GM19463 (cell line): ENCODE data around the gene OR5V1.
"Not testable (repeated sequence)": the region's sequence is repeated elsewhere in the genome, so short reads cannot be mapped to it uniquely, and the experiment has no call there.

Experiments used
- ATAC-seq: cut with Tn5 transposase; IDR thresholded peaks from one replicate; pipeline ENCODE4 v1.9.1; 2021; ENCODE audit warnings: mild to moderate bottlenecking, moderate library complexity; ENCODE audit not compliant: unreplicated experiment

Gene OR5V1

DNA sequence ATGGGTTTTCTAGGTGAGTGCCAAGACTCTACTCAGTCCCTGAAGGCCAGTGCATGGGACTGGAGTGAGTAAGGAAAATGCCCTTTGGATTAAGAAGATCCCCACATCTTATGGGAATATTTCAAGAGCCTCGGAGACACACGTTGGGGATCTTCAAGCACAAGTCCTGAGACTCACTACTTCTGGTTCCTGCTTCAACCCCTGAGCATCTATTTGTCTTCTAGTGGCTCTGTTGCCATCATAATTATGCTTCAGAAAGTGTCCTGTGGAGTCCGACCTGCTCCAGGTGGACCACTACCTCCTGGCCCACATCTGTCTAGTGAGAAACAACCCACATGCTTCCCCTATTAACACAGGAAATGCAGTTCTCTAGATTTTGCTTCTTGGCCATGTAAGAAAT is at the start of gene OR5V1:
TSS of gene OR5V1 (minus strand) at position 101 of the 400 bp plus-strand sequence. CDS start 12,670 bp downstream, outside the sequence.
- ATAC-seq = no peak

DNA sequence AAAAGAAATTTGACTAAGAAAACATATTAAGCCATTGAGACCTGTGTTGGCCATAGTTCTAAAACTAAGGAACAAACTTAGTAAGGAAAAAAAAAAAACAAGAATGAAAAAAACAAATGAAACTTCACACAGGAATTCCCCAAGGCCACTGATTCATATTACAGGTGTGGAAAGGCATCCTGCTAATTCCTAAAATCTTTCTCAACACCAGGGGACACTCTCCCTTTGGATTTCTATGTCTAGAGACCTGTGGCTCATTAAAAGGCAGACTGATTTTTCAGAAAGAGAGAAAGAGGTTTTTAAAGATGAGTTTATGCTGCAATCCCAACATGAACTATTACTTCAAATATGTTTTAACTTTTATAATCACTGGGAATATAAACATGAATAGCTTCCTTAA is 45.9 kb upstream of the OR5V1 start, which contains the start of gene OR12D1:
TSS of gene OR12D1 (plus strand) at position 341 of the 400 bp plus-strand sequence.
- ATAC-seq = no peak

DNA sequence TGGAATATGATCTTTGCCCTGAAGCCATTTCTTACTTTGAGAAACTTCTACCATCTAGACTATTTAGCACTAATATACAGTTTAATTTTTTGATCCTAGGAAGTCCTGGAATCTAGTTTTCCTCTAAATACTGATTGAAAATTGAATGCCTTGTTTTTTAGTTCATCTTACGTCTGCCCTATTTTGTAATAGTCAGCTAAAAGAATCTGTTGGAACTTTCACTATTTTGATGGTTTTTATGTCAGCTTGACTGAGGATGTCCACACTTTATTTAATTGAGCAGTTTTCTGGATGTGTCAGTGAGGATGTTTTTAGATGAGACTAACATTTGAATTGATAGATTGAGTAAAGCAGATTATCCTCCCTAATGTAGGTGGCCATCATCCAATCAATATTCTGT is 35.1 kb upstream of the OR5V1 start:
- no peak for ATAC-seq

DNA sequence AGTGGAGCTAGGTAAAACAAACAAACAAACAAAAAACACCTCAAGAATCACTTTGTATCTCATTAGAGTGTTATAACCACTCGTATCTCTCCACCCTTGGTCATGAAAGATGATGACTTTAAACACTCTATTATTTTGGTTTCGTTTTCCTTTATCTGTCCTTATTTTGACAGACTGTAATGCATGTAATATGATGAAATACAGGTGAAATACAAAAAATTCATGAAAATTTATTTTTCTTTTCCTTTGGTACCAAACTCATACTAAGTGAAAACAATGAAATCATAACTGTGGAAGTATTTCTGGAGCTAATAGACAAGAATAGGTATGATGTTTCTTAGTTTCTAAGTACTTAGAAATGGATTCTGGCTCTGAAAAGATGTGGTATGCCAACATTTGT is 30.9 kb upstream of the OR5V1 start:
- no peak for ATAC-seq

DNA sequence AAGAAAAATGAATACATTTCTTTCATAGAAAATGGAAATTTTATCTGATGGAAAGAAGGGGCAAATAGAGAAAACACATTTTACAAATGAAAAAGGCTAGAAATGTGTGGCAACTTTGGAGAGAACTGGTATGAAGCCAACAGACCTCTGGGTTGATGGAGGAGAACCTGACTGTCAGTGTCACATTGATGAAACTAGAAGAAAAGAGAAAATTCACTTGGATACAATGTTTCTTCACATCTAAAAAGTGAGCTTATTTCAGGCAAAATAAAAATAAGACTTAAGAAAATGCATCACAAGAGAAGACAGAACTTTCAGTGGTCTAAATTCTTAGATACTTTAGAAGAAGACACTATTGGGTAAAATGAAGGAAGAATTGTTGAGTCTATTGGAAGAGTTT is 26.7 kb upstream of the OR5V1 start, which contains the start of gene OR12D2:
TSS of gene OR12D2 (plus strand) at position 301 of the 400 bp plus-strand sequence. CDS start 1,069 bp downstream, outside the sequence.
- no peak for ATAC-seq

DNA sequence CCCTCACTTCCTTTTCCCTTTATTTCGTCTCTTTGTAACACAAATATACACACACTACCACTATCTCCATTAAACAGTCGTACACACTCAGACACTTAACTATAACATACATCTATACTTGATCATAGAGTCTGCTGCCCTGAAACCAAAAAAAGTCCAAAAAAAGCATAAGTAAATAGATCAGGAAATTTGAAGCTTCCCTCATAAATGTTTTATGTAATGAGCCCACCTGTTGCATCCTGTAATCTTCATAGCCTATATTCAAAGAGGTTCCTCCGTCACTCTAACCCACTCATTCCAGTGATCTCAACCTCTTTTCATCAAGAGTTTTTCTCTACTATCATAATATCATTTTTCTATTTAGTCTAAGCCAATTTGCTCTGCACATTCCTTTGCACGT is 19.9 kb upstream of the OR5V1 start:
- no peak for ATAC-seq

DNA sequence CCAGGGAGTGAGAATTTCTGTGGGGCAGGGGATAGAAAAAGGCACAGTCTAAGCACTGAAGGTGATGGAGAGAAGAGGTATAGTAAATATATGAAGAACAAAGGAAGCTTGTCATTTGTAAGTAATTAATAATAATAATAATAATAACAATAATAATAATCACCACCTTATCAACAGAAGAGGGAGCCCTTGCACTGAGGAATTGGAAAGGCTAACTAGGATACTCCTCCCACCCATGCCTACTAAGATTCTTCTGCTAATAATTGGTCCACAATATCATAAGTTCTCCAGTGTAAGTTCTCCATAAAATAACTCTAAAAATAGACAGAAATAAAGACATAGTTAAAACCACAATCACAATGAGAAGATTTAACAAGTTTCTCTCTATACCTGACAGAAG is 7.3 kb upstream of the OR5V1 start:
- ATAC-seq = no peak

DNA sequence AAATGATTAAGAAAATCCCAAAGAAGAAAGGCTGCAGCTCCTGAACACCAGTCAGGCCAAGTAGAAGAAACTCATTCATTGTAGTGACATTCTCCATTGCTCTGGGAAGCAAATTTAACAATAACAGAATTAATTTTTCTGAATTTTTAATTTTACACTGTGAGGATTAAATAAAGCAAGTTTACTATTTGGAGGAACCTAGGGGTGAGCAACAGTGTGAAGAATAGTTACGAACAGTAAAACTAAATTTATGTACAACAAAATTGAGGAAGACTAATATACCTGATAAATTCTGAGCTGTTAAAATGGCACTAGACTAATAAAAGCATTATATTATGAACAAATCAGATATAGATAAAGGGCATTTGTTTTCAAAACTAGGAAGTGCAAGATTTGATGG is 6.5 kb upstream of the OR5V1 start, which contains the start of gene OR12D3:
TSS of gene OR12D3 (minus strand) at position 101 of the 400 bp plus-strand sequence. CDS start at position 97, 4 bp downstream.
- ATAC-seq = no peak

DNA sequence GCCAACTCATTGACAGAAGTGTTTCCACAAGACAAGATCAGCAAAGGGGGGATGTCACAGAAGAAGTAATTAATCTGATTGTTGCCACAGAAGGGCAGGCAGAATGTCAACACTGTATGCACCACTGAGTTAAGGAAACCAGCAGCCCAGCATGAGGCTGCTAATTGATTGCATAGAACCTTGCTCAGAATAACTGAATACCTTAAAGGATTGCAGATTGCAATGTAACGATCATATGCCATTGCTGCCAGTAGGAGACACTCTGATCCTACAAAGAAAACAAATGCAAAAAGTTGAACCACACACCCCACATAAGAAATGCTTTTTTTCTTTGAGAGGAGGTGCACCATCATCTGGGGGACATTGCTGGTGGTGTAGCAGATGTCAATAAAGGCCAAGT is 13.1 kb downstream of the OR5V1 start:
- no peak for ATAC-seq

DNA sequence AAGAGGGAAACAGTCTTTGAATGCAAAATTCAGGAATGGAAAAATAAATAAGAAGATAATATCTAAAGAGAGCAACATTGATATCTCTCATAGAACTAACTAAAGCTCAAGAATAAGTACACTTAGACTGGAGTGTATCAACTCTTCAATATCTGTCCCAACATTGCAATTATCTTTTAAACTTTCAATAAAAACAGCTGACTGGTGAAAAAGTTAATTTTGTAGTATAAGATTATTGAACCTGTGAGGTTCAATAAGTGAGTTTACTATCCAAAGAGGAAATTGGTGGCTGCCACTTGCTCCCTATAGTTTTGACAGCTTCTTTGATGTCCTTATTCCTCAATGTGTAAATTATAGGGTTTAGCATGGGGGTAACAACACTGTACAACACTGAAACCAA is 13.7 kb downstream of the OR5V1 start:
- no peak for ATAC-seq

DNA sequence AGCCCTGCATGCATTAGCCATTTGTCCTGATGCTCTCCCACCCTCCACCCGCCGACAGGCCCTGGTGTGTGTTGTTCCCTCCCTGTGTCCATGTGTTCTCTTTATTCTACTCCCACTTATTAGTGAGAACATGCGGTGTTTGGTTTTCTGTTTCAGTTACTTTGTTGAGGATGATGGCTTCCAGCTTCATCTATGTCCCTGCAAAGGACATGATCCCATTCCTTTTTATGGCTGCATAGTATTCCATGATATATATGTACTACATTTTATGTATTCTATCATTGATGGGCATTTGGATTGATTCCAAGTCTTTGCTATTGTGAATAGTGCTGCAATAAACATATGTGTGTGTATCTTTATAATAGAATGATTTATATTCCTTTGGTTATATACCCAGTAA is 19.3 kb downstream of the OR5V1 start:
- not testable (repeated sequence) for ATAC-seq

DNA sequence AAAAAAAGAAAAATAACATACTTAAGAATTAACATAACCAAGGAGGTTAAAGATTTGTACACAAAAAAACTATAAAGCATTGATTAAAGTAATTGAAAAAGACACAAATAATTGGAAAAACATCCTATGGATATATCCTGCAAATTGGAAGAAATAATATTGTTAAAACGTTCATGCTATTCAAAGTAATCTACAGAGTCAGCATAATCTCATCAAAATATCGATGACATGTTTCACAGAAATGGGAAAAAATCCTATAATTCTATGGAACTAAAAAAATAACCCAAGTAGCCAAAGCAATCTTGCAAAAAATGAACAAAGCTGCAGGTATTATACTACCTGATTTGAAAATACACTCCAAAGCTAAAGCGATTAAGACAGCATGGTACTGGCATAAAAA is 23.3 kb downstream of the OR5V1 start:
- ATAC-seq = no peak

DNA sequence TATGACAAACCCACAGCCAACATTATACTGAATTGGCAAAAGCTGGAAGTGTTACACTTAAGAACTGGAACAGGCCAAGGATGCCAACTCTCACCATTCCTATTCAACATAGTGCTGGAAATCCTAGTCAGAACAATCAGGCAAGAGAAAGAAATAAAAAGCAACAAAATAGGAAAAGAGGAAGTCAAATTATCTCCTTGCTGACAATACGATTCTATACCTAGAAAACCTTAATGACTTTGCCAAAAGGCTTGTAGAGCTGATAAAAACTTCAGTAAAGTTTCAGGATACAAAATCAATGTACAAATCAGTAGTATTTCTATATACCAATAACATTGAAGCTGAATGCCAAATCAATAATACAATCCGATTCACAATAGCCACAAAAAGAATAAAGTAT is 32.4 kb downstream of the OR5V1 start:
- ATAC-seq = no peak

DNA sequence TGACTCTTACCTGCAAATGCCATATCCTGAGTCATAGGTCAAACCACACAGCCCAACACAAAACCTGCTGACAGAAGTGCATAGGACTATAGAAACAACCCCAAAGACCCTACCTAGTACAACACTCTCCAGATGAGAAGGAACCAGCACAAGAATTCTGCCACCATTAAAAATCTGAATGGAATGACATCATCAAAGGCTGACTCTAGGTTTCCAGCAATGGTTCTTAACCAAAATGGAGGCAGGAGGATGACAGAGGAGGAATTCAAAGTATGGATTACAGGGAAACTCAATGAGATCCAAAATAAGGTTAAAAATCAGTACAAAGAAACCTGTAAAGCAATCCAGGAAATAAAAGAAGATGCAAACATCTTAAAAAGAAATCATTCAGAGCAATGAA is 36.0 kb downstream of the OR5V1 start:
- no peak for ATAC-seq

DNA sequence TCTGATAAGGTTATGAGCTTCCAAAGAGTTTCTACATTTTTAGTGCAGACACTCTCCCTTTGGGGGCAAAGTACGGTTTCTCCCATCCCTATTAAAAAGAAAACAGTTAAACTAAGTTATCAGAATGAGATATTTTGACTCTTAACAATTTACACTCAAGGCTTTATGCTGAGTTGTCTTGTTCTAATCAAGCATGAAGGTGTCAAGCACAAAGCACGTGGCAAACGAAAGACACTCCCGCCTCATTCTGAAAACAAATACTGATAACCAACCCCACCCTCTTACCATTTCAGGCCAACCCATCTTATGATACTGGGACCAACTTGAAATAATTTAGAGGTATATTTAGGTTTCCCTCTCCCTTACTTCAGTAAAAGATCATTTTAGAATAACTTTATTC is 42.9 kb downstream of the OR5V1 start:
- ATAC-seq = no peak

DNA sequence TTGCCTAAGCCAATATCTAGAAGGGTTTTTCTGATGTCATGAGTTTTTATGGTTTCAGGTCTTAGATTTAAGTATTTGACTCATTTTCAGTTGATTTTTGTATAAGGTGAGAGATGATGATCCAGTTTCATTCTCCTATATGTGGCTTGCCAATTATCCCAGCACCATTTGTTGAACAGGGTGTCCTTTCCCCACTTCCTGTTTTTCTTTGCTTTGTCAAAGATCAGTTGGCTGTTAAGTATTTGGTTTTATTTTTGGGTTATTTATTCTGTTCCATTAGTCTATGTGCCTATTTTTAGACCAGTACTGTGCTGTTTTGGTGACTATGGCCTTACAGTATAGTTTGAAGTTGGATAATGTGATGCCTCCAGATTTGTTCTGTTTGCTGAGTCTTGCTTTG is 45.3 kb downstream of the OR5V1 start:
- not testable (repeated sequence) for ATAC-seq

DNA sequence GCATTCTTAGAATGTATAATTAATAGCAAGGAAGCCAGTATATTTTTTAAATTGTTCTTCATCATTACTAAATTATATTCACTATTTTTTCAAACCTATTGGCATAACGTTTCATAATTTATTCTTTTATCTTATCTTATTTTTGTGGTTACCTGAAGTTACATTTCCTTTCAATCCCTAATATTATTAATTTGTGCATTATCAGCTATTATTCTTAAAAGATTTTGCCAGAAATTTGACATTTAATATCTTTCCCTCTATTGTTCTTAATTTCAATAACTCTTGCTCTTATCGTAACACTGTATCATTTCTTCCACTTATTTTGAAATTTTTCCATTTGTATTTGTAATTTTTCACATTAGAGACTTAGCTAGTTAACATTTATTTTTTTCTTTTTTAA is 48.7 kb downstream of the OR5V1 start:
- no peak for ATAC-seq
